ENCODE measurements around the gene MAPK1. TPM values are rescaled to one million over a fixed set of nuclear protein-coding genes. Genes with fewer than 3 reads are reported as not detected.

The MAPK1 gene
- total RNA-seq, 1 donor from 2014 or later: 37.2 TPM

GRCh38 chr22:21764038-21764804, 103.2 kb downstream of the MAPK1 start:
- H3K36me3 ChIP-seq (ENCODE audit: control insufficient read depth, insufficient read depth, low read length): peaks cover 4% of the 10 kb centered on the region

GRCh38 chr22:21762712-21763581, 104.5 kb downstream of the MAPK1 start:
- Histone ChIP-seq H3K27me3 (ENCODE audit: control insufficient read depth, insufficient read depth, low read length) (no peaks in the 10 kb centered on the region), H3K4me3 (ENCODE audit: low read depth, low read length) (no peak overlapping the region), H3K36me3 (ENCODE audit: control insufficient read depth, insufficient read depth, low read length) (peaks cover 4% of the 10 kb centered on the region)
- TF ChIP-seq, protein P1, sequence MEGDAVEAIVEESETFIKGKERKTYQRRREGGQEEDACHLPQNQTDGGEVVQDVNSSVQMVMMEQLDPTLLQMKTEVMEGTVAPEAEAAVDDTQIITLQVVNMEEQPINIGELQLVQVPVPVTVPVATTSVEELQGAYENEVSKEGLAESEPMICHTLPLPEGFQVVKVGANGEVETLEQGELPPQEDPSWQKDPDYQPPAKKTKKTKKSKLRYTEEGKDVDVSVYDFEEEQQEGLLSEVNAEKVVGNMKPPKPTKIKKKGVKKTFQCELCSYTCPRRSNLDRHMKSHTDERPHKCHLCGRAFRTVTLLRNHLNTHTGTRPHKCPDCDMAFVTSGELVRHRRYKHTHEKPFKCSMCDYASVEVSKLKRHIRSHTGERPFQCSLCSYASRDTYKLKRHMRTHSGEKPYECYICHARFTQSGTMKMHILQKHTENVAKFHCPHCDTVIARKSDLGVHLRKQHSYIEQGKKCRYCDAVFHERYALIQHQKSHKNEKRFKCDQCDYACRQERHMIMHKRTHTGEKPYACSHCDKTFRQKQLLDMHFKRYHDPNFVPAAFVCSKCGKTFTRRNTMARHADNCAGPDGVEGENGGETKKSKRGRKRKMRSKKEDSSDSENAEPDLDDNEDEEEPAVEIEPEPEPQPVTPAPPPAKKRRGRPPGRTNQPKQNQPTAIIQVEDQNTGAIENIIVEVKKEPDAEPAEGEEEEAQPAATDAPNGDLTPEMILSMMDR (IDR thresholded peaks at IDR 0.05; ENCODE audit: insufficient read depth, low read length, poor library complexity, severe bottlenecking): no peak
- no peak for DNase-seq (ENCODE audit: low read depth)

More at GRCh38 chr22:21764038-21764804, 103.2 kb downstream of the MAPK1 start:
- H3K4me3 ChIP-seq (ENCODE audit: low read depth, low read length): no peak overlapping the region
- H3K27me3 ChIP-seq (ENCODE audit: control insufficient read depth, insufficient read depth, low read length): no peaks in the 10 kb centered on the region
- TF ChIP-seq, protein P1 (IDR thresholded peaks at IDR 0.05; ENCODE audit: insufficient read depth, low read length, poor library complexity, severe bottlenecking): no peak
- no peak for DNase-seq (ENCODE audit: low read depth)

DNA sequence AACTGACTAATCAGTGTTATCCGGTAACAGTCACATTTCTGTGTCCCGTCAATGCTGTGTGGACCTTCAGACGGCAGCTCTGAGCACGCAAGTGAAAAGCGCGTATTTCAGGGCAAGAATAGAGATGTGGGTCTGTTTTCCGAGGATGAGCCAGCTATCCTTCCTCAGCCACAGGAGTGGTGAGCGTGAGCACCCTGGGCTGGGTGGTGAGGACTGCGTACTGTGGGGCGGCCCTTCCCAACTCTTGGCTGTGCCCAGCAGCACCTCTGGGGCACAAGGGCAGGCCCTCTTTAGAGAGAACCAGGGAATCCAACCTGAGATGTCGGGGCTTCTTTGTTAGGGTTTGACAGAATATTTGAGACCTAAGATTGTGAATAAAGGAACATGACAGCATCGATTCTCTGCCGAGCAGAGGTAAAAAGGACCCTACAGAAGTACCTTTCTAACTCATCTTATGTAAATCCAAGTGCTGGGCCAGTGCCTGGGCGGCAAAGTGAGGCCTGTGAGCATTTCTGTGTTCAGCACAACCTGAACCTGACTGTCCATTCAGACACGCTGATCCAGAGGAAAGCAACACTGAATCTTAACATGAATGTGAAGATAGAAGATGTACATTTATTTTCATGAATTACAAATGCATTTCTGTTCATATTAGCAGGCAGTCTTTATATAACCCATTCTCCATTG, 105.3 kb downstream of the MAPK1 start:
- no peaks in the 10 kb centered on the region for H3K27me3 ChIP-seq (ENCODE audit: control insufficient read depth, insufficient read depth, low read length)
- no peak overlapping the region for H3K4me3 ChIP-seq (ENCODE audit: low read depth, low read length)
- no peak for DNase-seq (ENCODE audit: low read depth)
- H3K36me3 ChIP-seq (ENCODE audit: control insufficient read depth, insufficient read depth, low read length): peaks cover 4% of the 10 kb centered on the region
- TF ChIP-seq, protein P1 (IDR thresholded peaks at IDR 0.05; ENCODE audit: insufficient read depth, low read length, poor library complexity, severe bottlenecking): no peak

DNA sequence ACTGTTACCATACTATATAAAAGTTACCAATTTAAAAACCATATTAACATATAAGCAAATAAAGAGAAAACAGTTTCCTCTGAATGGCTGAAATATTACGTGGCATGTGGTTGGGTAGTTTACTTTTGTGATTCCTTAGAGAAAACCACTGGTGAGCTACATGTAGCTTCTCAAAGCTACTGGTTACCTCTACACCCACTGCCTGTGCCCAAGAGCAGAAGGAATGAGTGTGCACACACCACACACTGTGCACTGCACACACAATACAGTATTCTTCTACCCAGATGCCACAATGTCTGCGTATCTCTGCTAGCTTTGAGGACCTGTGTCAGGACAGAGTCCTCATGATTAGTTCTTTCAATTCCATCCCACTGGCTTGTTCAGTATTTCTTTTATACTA, 106.4 kb downstream of the MAPK1 start:
- peaks cover 4% of the 10 kb centered on the region for H3K36me3 ChIP-seq (ENCODE audit: control insufficient read depth, insufficient read depth, low read length)
- no peak for DNase-seq (ENCODE audit: low read depth)
- TF ChIP-seq, protein P1 (IDR thresholded peaks at IDR 0.05; ENCODE audit: insufficient read depth, low read length, poor library complexity, severe bottlenecking): no peak
- H3K4me3 ChIP-seq (ENCODE audit: low read depth, low read length): no peak overlapping the region
- no peaks in the 10 kb centered on the region for H3K27me3 ChIP-seq (ENCODE audit: control insufficient read depth, insufficient read depth, low read length)

- TF ChIP-seq, protein P1 (IDR thresholded peaks at IDR 0.05; ENCODE audit: insufficient read depth, low read length, poor library complexity, severe bottlenecking): no peak
- H3K36me3 ChIP-seq (ENCODE audit: control insufficient read depth, insufficient read depth, low read length): peaks cover 2% of the 10 kb centered on the region
- no peaks in the 10 kb centered on the region for H3K27me3 ChIP-seq (ENCODE audit: control insufficient read depth, insufficient read depth, low read length)
- no peak for DNase-seq (ENCODE audit: low read depth)
- no peak overlapping the region for H3K4me3 ChIP-seq (ENCODE audit: low read depth, low read length)
Observed at GRCh38 chr22:21760640-21761039, 106.8 kb downstream of the MAPK1 start.

Measured in kidney epithelial cell (primary cell).